ENCODE measurements around the gene LRRC36.
A peak's percentile ranks its signal among the peaks of the same experiment; 100 is the strongest.
"Not testable (repeated sequence)": the region's sequence is repeated elsewhere in the genome, so short reads cannot be mapped to it uniquely, and the experiment has no call there.

LRRC36 gene

GRCh38 chr16:67406111-67406971 lies 79.7 kb downstream of the LRRC36 start:
- DNase-seq = no peak

GRCh38 chr16:67407176-67407787 lies 80.7 kb downstream of the LRRC36 start:
- DNase-seq = no peak

- no peak for DNase-seq
Measured at GRCh38 chr16:67407788-67408452, 81.3 kb downstream of the LRRC36 start.

- no peak for DNase-seq
Measured at GRCh38 chr16:67409631-67410030, 83.0 kb downstream of the LRRC36 start.

GRCh38 chr16:67411339-67411738 lies 84.7 kb downstream of the LRRC36 start:
- DNase-seq = no peak

- no peak for DNase-seq
Measured at GRCh38 chr16:67412294-67412693, 85.7 kb downstream of the LRRC36 start.

GRCh38 chr16:67413978-67414911 lies 87.6 kb downstream of the LRRC36 start:
- DNase-seq = no peak

GRCh38 chr16:67415421-67415820 lies 88.8 kb downstream of the LRRC36 start:
- DNase-seq = not testable (repeated sequence)

- DNase-seq = peak; percentile 21
Measured at GRCh38 chr16:67415872-67416793, 89.5 kb downstream of the LRRC36 start, which contains the start of gene ZDHHC1. Gene ZDHHC1, minus strand, starts transcription at chr16:67416477. Its CDS starts 8,702 bp downstream, at chr16:67407775.

- no peak for DNase-seq
Measured at GRCh38 chr16:67417333-67418061, 90.9 kb downstream of the LRRC36 start.

GRCh38 chr16:67419502-67419901 lies 92.9 kb downstream of the LRRC36 start:
- DNase-seq = no peak

- DNase-seq = no peak
Measured at GRCh38 chr16:67419931-67420330, 93.3 kb downstream of the LRRC36 start.

- no peak for DNase-seq
Measured at GRCh38 chr16:67421030-67421429, 94.4 kb downstream of the LRRC36 start.

- no peak for DNase-seq
Measured at GRCh38 chr16:67423015-67423414, 96.4 kb downstream of the LRRC36 start.

GRCh38 chr16:67423611-67424260 lies 97.1 kb downstream of the LRRC36 start:
- no peak for DNase-seq

- no peak for DNase-seq
Measured at GRCh38 chr16:67424261-67424615, 97.6 kb downstream of the LRRC36 start.

- no peak for DNase-seq
Measured at GRCh38 chr16:67425061-67425460, 98.4 kb downstream of the LRRC36 start.

GRCh38 chr16:67425580-67425979 lies 99.0 kb downstream of the LRRC36 start:
- DNase-seq = no peak

GRCh38 chr16:67426022-67426421 lies 99.4 kb downstream of the LRRC36 start:
- DNase-seq = no peak

- DNase-seq = no peak
Measured at GRCh38 chr16:67426950-67427349, 100.3 kb downstream of the LRRC36 start.

Measured in activated effector memory CD4-positive, alpha-beta T cell treated with Interleukin-2 at 50 U/mL for 16 hours (primary cell).